ENCODE results near the gene THRB.

DNA sequence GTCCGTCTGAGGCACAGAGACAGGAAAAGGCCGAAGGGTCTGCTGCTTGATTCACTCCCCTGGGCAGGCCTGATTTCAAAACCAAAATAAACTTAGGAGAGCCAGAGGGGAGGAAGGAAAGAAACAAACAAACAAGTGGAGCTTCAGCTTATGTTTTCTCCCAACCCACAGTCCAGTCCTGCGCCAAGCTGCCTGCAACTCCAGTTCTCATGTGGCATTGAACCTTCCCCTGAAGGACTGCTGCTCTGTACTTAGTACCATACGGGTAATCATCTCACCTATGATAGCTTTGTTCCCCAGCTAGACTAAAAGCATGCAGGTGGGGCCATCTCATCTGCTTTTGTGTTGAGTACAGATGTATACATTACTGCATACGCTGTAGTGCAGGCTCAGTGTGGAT, 236.4 kb downstream of the THRB start:
- TF ChIP-seq, protein P1, sequence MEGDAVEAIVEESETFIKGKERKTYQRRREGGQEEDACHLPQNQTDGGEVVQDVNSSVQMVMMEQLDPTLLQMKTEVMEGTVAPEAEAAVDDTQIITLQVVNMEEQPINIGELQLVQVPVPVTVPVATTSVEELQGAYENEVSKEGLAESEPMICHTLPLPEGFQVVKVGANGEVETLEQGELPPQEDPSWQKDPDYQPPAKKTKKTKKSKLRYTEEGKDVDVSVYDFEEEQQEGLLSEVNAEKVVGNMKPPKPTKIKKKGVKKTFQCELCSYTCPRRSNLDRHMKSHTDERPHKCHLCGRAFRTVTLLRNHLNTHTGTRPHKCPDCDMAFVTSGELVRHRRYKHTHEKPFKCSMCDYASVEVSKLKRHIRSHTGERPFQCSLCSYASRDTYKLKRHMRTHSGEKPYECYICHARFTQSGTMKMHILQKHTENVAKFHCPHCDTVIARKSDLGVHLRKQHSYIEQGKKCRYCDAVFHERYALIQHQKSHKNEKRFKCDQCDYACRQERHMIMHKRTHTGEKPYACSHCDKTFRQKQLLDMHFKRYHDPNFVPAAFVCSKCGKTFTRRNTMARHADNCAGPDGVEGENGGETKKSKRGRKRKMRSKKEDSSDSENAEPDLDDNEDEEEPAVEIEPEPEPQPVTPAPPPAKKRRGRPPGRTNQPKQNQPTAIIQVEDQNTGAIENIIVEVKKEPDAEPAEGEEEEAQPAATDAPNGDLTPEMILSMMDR (IDR thresholded peaks at IDR 0.05): no peak
- no peak for TF ChIP-seq POLR2A (IDR thresholded peaks at IDR 0.05)
